ENCODE measurements around the gene RBKS.
"Not testable (repeated sequence)": the region's sequence is repeated elsewhere in the genome, so short reads cannot be mapped to it uniquely, and the experiment has no call there.

Gene RBKS

DNA sequence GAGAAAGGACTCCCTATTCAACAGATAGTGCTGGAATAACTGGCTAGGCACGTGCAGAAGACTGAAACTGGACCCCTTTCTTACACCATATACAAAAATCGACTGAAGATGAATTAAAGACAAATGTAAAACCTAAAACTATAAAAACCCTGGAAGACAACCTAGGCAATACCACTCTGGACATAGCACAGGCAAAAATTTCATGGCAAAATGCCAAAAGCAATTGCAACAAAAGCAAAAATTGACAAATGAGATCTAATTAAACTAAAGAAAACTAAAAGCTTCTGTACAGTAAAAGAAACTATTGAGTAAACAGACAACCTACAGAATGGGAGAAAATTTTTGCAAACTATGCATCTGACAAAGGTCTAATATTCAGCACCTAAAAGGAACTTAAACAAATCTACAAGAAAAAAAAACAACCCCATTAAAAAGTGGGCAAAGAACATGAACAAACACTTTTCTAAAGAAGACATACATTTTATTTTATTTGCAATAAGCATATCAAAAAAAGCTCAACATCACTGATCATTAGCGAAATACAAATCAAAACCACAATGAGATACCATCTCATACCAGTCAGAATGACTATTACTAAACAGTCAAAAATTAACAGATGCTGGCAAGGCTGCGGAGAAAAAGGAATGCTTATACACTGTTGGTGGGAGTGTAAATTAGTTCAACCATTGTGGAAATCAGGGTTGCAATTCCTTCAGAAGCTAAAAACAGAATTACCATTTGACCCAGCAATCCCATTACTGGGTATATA is 8.2 kb downstream of the RBKS start:
- FAIRE-seq; DNase-seq (ENCODE audit: extremely low spot score, insufficient read length, low read depth): not testable (repeated sequence)

DNA sequence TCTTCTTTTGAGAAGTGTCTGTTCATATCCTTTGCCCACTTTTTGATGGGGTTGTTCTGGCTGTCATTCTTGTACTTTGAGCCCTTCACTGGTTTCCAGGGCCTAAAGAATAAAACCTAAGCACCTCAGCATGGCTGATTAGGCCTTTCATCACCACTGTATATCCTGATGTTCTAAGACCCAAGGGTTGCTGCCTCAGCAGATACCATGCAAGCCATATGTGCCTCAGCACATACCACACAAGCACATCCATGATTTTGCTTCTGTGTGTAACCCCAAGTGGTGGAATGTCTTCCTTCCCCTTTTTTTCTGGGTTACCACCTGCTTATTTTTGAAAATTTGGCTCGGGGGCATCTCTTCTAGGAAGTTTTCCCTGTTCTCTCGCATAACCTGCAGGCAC is 11.4 kb downstream of the RBKS start:
- FAIRE-seq (no peak), DNase-seq (ENCODE audit: extremely low spot score, insufficient read length, low read depth) (no peak)

- FAIRE-seq (no peak), DNase-seq (ENCODE audit: extremely low spot score, insufficient read length, low read depth) (no peak)
Observed at GRCh38 chr2:27875089-27875881, 14.9 kb downstream of the RBKS start.

GRCh38 chr2:27873091-27873490 is 17.1 kb downstream of the RBKS start:
- no peak for DNase-seq (ENCODE audit: extremely low spot score, insufficient read length, low read depth)
- no peak for FAIRE-seq

DNA sequence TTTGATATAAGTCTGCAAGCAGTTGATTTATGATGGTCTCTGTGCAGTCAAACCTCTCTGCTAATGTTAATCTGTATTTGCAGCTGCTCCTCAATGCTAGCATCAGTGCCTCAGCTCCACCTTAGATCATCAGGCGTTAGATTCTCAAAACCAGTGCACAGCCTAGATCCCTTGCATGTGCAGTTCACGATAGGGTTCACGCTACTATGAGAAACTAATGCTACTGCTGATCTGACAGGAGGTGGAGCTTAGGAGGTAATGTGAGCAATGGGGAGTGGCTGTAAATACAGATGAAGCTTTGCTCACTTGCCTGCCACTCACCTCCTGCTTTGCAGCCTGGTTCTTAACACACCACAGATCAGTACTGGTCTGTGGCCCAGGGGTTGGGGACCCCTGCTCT is 18.4 kb downstream of the RBKS start:
- FAIRE-seq (no peak), DNase-seq (ENCODE audit: extremely low spot score, insufficient read length, low read depth) (no peak)

DNA sequence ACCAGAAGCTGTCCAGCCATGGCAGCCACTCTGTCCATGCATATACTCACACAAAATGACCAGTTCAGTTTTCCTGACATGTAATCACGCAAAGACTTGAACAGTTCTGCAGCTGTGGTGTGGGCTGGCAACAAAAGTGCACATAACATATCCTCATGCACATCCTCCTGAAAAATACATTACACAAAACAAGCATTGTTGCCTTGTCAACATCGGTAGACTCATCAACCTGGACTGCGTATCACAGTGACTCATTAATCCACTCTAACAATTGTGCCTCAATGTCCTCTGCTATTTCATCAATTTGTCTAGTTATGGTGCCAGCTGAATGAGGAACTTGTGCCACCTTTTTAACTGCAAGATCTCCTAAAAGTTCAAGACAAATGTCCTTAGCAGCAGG is 19.5 kb downstream of the RBKS start:
- FAIRE-seq, result no peak
- no peak for DNase-seq (ENCODE audit: extremely low spot score, insufficient read length, low read depth)

GRCh38 chr2:27869763-27870162 is 20.4 kb downstream of the RBKS start:
- DNase-seq (ENCODE audit: extremely low spot score, insufficient read length, low read depth) (no peak), FAIRE-seq (no peak)

GRCh38 chr2:27866237-27866636 is 23.9 kb downstream of the RBKS start:
- FAIRE-seq (no peak), DNase-seq (ENCODE audit: extremely low spot score, insufficient read length, low read depth) (no peak)

- FAIRE-seq; DNase-seq (ENCODE audit: extremely low spot score, insufficient read length, low read depth): not testable (repeated sequence)
Observed at GRCh38 chr2:27863955-27864354, 26.2 kb downstream of the RBKS start.

- DNase-seq (ENCODE audit: extremely low spot score, insufficient read length, low read depth) (no peak), FAIRE-seq (no peak)
Observed at GRCh38 chr2:27863146-27863545, 27.0 kb downstream of the RBKS start.

DNA sequence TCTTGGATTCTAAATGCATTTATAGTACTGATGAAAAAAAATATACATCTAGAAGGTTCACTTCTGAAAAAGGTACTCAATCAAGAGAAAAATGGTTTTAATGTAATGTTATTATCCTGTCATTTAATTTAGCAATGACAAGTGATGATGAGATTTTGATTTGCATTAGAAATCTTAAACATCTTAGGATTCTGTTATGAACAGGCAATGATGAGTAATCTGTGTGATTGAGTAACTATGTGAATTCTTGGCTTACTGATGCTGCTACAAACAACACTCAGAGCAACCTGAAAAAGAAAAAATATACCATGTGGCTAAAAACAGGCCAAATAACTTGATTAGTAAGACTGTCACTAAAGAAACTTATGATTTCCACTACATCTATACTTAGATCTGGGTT is 30.1 kb downstream of the RBKS start:
- FAIRE-seq (no peak), DNase-seq (ENCODE audit: extremely low spot score, insufficient read length, low read depth) (no peak)

GRCh38 chr2:27857417-27858172 is 32.6 kb downstream of the RBKS start:
- FAIRE-seq, result no peak
- DNase-seq (ENCODE audit: extremely low spot score, insufficient read length, low read depth), result no peak

DNA sequence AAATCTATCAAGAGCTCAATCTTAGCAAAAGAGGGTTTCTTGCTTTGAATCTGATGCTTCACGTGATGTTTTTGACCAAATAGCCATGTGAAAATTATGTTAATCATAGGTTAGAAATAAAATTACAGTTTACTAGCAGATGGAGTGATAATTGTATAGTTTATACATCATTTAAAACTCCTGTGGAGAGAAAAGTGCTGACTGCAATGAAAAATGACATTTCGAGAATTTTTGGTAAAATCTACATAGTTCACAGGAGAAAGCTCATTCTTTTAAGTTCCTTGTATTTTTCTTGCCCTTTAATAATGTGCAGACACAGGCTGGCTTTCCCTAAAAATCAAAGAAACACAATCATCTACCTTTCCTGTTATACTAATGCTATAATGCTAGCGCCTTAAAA is 33.2 kb downstream of the RBKS start:
- FAIRE-seq (no peak), DNase-seq (ENCODE audit: extremely low spot score, insufficient read length, low read depth) (no peak)

DNA sequence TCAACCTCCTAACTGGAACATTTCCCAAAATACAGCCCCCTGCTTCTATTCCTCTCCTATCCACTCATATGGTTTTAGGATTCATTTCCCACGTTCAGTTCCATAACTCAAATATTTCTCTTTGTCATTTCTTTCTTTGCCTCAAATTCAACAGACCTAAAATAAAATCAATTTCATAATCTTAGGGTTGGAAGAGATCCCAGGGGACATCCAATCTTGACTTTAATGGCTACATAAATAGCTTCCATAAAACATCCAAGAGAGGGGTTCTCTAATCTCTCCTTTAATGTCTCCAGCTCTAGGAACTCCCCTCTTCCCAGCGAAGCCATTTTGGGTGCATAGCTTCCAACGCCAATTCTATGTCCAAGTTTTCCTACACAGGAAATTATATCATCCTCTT is 33.8 kb downstream of the RBKS start:
- DNase-seq (ENCODE audit: extremely low spot score, insufficient read length, low read depth), result no peak
- no peak for FAIRE-seq

DNA sequence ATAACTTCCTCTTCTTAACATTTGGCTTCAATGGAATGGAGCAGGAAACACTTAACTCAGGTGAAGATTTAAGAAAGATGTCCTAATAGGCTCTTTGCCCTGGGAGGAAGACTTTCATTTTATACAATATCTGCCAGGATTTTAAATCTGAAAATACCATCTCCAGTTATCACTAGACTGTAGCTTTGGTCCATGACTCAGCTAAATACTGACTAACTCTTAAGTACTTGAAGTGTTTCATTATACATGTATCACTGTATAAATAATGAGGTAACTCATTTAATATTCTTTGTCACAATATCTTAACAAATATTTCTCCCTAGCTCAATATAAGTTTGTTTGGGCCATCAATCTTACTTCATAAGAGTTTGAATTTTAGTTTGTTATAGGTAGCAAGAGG is 34.7 kb downstream of the RBKS start:
- DNase-seq (ENCODE audit: extremely low spot score, insufficient read length, low read depth), result no peak
- FAIRE-seq, result no peak

DNA sequence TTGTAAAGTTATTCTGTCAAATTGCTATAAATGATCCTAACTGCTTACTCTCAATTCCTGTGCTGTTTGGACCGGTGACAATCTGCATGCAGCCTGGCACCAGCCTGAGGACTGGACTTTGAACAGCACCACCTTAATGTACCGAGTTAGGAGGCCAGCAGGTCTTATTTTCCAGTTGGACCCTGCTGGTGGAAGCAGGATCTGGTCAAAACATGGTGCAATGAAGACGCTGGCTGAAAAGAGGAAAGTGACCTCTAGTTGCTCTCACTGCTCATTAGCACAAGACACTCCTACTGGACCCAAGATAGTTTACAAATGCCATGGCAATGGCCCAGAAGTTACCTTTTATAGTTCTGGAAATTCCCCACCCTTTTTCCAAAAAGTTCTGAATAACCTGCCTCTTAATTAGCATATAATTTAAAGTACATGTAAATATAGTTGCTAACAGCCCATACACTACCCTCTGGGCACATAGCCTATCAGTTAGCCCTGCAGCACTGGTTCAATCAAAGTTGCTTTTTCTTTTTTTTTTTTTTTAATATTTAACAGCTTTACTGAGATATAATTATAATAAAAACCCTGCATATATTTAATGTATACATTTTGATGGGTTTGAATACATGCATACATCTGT is 35.8 kb downstream of the RBKS start:
- FAIRE-seq (no peak), DNase-seq (ENCODE audit: extremely low spot score, insufficient read length, low read depth) (no peak)

- DNase-seq (ENCODE audit: extremely low spot score, insufficient read length, low read depth) (no peak), FAIRE-seq (no peak)
Observed at GRCh38 chr2:27852691-27853090, 37.5 kb downstream of the RBKS start.

GRCh38 chr2:27849558-27850205 is 40.5 kb downstream of the RBKS start:
- DNase-seq (ENCODE audit: extremely low spot score, insufficient read length, low read depth), result no peak

GRCh38 chr2:27847333-27847732 is 42.9 kb downstream of the RBKS start:
- DNase-seq (ENCODE audit: extremely low spot score, insufficient read length, low read depth), result no peak
- no peak for FAIRE-seq

More at GRCh38 chr2:27849558-27850205, 40.5 kb downstream of the RBKS start:
- FAIRE-seq, result no peak

DNA sequence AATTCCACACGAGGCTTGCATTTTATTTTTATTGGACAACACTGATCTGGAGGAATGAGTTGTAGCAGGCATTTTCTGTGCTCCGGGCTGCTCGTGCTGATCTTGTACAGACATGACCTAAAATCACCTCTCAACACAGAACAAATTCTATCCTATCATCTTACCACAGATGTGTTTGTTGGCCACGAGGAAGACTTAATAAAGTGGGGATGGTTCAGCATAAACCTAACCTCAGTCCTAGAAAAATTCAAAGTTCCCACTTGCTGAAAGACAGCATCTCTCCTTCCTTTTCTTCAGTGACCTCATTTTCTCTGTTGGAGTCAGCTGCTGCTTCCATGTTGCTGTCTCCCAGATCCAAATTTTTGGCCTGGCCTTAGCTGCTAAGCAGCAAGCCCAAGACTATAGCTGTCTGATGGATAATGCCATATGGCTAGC is 45.3 kb downstream of the RBKS start:
- FAIRE-seq, result no peak

More for the DNA sequence above, 45.3 kb downstream of the RBKS start:
- DNase-seq (ENCODE audit: extremely low spot score, insufficient read length, low read depth), result no peak

Data from GM18507 (cell line).